Gastrocnemius medialis (tissue), 4 donors: ENCODE measurements around the gene BBS5. TPM values are rescaled to one million over a fixed set of nuclear protein-coding genes. Genes with fewer than 3 reads are reported as not detected.
"Not testable (repeated sequence)": the region's sequence is repeated elsewhere in the genome, so short reads cannot be mapped to it uniquely, and the experiment has no call there.

Experiments used
- ATAC-seq, 2 donors: fragments of 150-250 bp; one replicate each; pipeline ENCODE4 v1.9.1; 2016
- DNase-seq, 2 donors: peaks; one replicate each; pipeline ENCODE4 v3.0.0-alpha.2; 2019
- H3K27ac ChIP-seq, 4 donors: fragments of 200-600 bp; sonication (generic); 1 replicate in 1 of 4; 2 replicates in 3 of 4; pipeline ENCODE4 v1.5.1; 2016 to 2018; ENCODE audit warnings: mild to moderate bottlenecking in 2 of 4, moderate library complexity in 1 of 4
- H3K27me3 ChIP-seq, 3 donors: fragments of 200-600 bp; sonication (generic) in 2 of 3; 1 replicate in 1 of 3; 2 replicates in 2 of 3; pipeline versions ENCODE4 v1.5.1 to v1.6.0; 2016 to 2019; ENCODE audit warnings: mild to moderate bottlenecking in 1 of 3, moderate library complexity in 1 of 3
- H3K36me3 ChIP-seq, 2 donors: fragments of 200-600 bp; sonication (generic) in 1 of 2; one replicate each; pipeline ENCODE4 v1.5.1; 2017 to 2018
- H3K4me1 ChIP-seq, 2 donors: fragments of 200-600 bp; sonication (generic) in 1 of 2; one replicate each; pipeline ENCODE4 v1.5.1; 2016 to 2017; ENCODE audit warnings: mild to moderate bottlenecking in 2 of 2
- H3K4me3 ChIP-seq, 4 donors: fragments of 200-600 bp; sonication (generic) in 3 of 4; 1 replicate in 1 of 4; 2 replicates in 3 of 4; pipeline ENCODE4 v1.5.1; 2016 to 2019; ENCODE audit warnings: mild to moderate bottlenecking in 2 of 4
- H3K9me3 ChIP-seq, 3 donors: fragments of 200-600 bp; sonication (generic) in 2 of 3; 1 replicate in 1 of 3; 2 replicates in 2 of 3; pipeline ENCODE4 v1.5.1; 2016 to 2019
- POLR2A ChIP-seq, 2 donors: fragments of 450-650 bp; IDR thresholded peaks; one replicate each; pipeline ENCODE4 v1.6.1; 2017; ENCODE audit warnings: antibody characterized with exemption in 2 of 2, mild to moderate bottlenecking in 2 of 2, moderate library complexity in 2 of 2
- in situ Hi-C, 4 donors: fragments of 200-750 bp; cut with MboI; loops; one replicate each; pipeline versions ENCODE4 v1.15.0 to v1.8.0; 2017; ENCODE audit warnings: low sequenced_read_pairs in 4 of 4
- intact Hi-C: fragments of 100-400 bp; cut with DNase I; formaldehyde crosslinking; loops from one replicate; pipeline ENCODE4 v1.15.1; 2023; ENCODE audit warnings: low total_unique reads
- total RNA-seq, 4 donors: library from RNA; depleted of rRNA; stranded (reverse); fragments of >200 nt; gene quantifications; one replicate each; pipeline versions ENCODE4 v1.1.0 to v1.2.3, GENCODE V29; 2016
- TF ChIP-seq, protein P1 (sequence below), 5 experiments: fragments of 450-650 bp in 3 of 5; fragments of 200-600 bp in 2 of 5; sonication (generic) in 2 of 5; IDR thresholded peaks in 4 of 5; conservative IDR thresholded peaks in 1 of 5; 1 replicate in 4 of 5; 2 replicates in 1 of 5; pipeline ENCODE4 v1.5.1; 2016 to 2019; ENCODE audit warnings: antibody characterized with exemption in 5 of 5, mild to moderate bottlenecking in 3 of 5, moderate library complexity in 3 of 5

Gene BBS5
- total RNA-seq, 4 donors from 2014 or later = 4.5 to 17.8 (median 8.0) TPM

DNA sequence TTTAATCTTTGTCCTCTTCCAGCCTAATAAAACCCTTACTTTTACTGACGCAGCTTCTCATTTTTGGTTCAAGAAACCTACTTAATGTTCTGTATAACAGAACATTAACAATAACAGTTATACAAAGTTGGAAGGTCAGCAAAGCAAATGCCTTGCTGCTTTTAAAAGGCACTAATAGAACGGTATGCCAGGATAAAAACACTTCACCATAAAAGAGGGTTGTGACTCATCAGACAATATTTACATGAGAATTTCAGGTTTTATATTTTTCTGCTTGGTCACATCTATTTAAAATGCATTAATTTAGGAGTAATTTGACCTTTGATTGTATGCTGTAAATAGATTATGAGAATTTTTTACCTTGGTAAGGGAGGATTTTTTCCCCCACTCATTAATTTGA, 33.2 kb downstream of the BBS5 start:
- H3K4me1 ChIP-seq = peaks cover 30 to 33% of the 10 kb centered on the region in 2 donors
- ATAC-seq = no peak
- H3K27ac ChIP-seq = peak overlapping the region; percentile 90 to 95 (median 92)
- in situ Hi-C loops = no loop called here
- H3K27me3 ChIP-seq = no peaks in the 10 kb centered on the region
- H3K36me3 ChIP-seq = peaks cover 0 to 24% of the 10 kb centered on the region in 2 donors
- TF ChIP-seq, protein P1, sequence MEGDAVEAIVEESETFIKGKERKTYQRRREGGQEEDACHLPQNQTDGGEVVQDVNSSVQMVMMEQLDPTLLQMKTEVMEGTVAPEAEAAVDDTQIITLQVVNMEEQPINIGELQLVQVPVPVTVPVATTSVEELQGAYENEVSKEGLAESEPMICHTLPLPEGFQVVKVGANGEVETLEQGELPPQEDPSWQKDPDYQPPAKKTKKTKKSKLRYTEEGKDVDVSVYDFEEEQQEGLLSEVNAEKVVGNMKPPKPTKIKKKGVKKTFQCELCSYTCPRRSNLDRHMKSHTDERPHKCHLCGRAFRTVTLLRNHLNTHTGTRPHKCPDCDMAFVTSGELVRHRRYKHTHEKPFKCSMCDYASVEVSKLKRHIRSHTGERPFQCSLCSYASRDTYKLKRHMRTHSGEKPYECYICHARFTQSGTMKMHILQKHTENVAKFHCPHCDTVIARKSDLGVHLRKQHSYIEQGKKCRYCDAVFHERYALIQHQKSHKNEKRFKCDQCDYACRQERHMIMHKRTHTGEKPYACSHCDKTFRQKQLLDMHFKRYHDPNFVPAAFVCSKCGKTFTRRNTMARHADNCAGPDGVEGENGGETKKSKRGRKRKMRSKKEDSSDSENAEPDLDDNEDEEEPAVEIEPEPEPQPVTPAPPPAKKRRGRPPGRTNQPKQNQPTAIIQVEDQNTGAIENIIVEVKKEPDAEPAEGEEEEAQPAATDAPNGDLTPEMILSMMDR (IDR thresholded peaks at IDR 0.05 in 4 of 5, conservative IDR thresholded peaks at IDR 0.05 in 1 of 5) = no peak
- TF ChIP-seq POLR2A (IDR thresholded peaks at IDR 0.05) = no peak
- peak overlapping the region; percentile 71 to 74 (median 72) for H3K4me3 ChIP-seq
- H3K9me3 ChIP-seq = no peaks in the 10 kb centered on the region
- no peak for DNase-seq
- intact Hi-C loops = loop anchor here (5.0 to 10.0 kb wide), 2 partner anchors 312 to 1650 kb away; partner anchors contain the start of genes METTL5, TLK1 and UBR3

DNA sequence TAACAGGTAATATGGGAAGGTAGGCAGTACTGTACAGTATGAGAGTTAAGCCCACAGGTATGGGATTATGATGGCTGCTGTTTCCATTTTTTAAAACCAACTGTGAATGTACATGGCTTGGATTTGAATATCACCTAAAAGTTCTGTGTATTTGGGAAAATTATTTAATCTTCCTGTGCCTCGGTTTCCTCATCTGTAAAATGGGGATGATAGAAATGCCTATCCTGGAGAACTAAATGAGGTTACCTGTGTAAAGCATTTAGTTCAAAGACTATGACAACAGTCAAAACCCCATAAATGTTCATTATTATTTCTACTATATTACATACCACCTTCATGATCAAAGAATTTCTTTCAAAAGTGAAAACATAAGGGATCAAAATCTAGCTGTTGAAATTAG, 33.8 kb downstream of the BBS5 start:
- Histone ChIP-seq H3K4me1 (peaks cover 31 to 32% of the 10 kb centered on the region in 2 donors), H3K27me3 (no peaks in the 10 kb centered on the region), H3K9me3 (no peaks in the 10 kb centered on the region), H3K36me3 (peaks cover 0 to 30% of the 10 kb centered on the region in 2 donors), H3K4me3 (peak overlapping the region; percentile 71 to 74 (median 72)), H3K27ac (peak overlapping the region; percentile 90 to 95 (median 92))
- ATAC-seq (no peak), DNase-seq (no peak)
- intact Hi-C loops = loop anchor here (5.0 to 10.0 kb wide), 2 partner anchors 312 to 1649 kb away; partner anchors contain the start of genes METTL5, TLK1 and UBR3
- TF ChIP-seq, protein P1 (IDR thresholded peaks at IDR 0.05 in 4 of 5, conservative IDR thresholded peaks at IDR 0.05 in 1 of 5) = no peak
- TF ChIP-seq POLR2A (IDR thresholded peaks at IDR 0.05) = peak in 1 of 2 donors; percentile 15
- in situ Hi-C loops = no loop called here

DNA sequence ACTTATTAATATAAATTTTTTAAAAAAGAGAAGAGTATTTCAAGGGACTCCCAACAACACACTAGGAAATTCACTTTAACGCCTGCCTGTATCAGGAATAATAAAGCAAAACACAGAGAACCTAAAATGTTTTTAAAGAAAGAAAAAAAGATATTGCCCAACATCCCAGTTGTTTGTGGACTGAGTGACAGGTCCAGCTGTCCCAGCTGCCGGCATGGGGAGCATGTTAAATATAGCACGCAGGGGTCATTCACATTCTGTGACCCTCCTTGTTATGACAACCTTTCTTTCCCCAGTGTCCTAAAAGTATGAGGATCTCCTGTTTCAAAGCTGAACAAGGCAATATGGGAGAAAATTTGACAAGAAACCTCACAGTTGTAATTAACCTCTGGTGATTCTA, 34.6 kb downstream of the BBS5 start:
- H3K27ac ChIP-seq = peak overlapping the region; percentile 90 to 95 (median 92)
- ATAC-seq (peak; percentile 65 to 70), DNase-seq (peak; percentile 78 to 90)
- intact Hi-C loops = loop anchor here (5.0 to 10.0 kb wide), 2 partner anchors 311 to 1648 kb away; partner anchors contain the start of genes METTL5, TLK1 and UBR3
- in situ Hi-C loops = no loop called here
- H3K9me3 ChIP-seq = no peaks in the 10 kb centered on the region
- peaks cover 0 to 38% of the 10 kb centered on the region in 2 donors for H3K36me3 ChIP-seq
- H3K4me3 ChIP-seq = peak overlapping the region; percentile 71 to 74 (median 72)
- H3K27me3 ChIP-seq = no peaks in the 10 kb centered on the region
- peaks cover 29 to 31% of the 10 kb centered on the region in 2 donors for H3K4me1 ChIP-seq
- TF ChIP-seq POLR2A (IDR thresholded peaks at IDR 0.05) = peak in 1 of 2 donors; percentile 63
- TF ChIP-seq, protein P1 (IDR thresholded peaks at IDR 0.05 in 4 of 5, conservative IDR thresholded peaks at IDR 0.05 in 1 of 5) = no peak

DNA sequence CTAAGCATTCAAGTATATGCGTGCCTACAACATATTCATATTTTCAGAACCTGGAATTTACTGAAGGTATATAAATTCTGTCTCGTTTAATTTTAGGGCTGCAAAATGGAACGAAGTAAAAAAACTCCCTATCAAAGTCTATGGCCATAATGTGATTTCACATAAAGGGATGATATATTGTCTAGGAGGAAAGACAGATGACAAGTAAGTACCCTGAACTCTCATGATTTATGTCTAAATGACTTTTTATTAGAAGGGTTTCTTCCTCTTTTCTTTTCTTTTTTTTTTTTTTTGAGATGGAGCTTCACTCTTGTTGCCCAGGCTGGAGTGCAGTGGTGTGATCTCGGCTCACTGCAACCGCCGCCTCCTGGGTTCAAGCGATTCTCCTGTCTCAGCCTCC, 35.5 kb downstream of the BBS5 start:
- peaks cover 0 to 47% of the 10 kb centered on the region in 2 donors for H3K36me3 ChIP-seq
- peaks cover 25 to 38% of the 10 kb centered on the region in 2 donors for H3K4me1 ChIP-seq
- H3K9me3 ChIP-seq, DNase-seq, ATAC-seq, H3K27me3 ChIP-seq, in situ Hi-C loops: not testable (repeated sequence)
- peak overlapping the region; percentile 51 to 74 (median 72) for H3K4me3 ChIP-seq
- H3K27ac ChIP-seq = peak overlapping the region; percentile 90 to 95 (median 92)
- intact Hi-C loops = loop anchor here (5.0 to 10.0 kb wide), 3 partner anchors 37 to 1648 kb away; partner anchors contain the start of genes BBS5, METTL5, TLK1 and UBR3

DNA sequence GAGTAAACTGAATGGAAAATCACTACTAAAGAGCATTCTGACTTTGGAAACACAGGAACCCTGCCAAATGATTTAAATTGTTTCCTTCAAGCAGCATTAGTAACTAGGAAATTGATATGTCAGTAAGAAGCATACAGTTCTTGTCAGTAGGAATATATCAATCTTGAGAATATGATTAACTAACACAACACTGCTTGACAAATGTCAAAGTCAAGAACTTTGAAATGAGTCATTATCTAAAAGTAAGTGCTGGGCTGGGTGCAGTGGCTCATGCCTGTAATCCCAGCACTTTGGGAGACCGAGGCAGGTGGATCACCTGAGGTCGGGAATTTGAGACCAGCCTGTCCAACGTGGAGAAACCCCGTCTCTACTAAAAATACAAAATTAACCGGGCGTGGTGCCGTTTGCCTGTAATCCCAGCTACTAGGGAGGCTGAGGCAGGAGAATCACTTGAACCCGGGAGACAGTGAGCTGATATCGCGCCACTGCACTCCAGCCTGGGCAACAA, 37.2 kb downstream of the BBS5 start:
- H3K27ac ChIP-seq = peak overlapping the region; percentile 90 to 95 (median 92)
- H3K27me3 ChIP-seq, H3K9me3 ChIP-seq, in situ Hi-C loops: not testable (repeated sequence)
- H3K36me3 ChIP-seq = peaks cover 0 to 61% of the 10 kb centered on the region in 2 donors
- intact Hi-C loops = loop anchor here (5.0 to 10.0 kb wide), 2 partner anchors 39 to 308 kb away; partner anchors contain the start of genes BBS5, METTL5 and UBR3
- ATAC-seq (peak; percentile 65 to 78), DNase-seq (peak; percentile 73 to 81)
- TF ChIP-seq POLR2A (IDR thresholded peaks at IDR 0.05) = peak in 1 of 2 donors; percentile 27
- H3K4me3 ChIP-seq = peak overlapping the region; percentile 15 to 74 (median 62)
- peaks cover 38 to 43% of the 10 kb centered on the region in 2 donors for H3K4me1 ChIP-seq
